WTC11 (cell line): ENCODE measurements around the gene MMP17. TPM values are rescaled to one million over a fixed set of nuclear protein-coding genes. Genes with fewer than 3 reads are reported as not detected.

Source experiments
- ATAC-seq: fragments of 200-7000 bp; cut with Tn5 transposase; 2 replicates; pipeline ENCODE4 v1.10.0; 2021; ENCODE audit warnings: mild to moderate bottlenecking, moderate library complexity
- CTCF ChIA-PET: fragments of 300-600 bp; sonication (Branson Sonifier 250); formaldehyde crosslinking; loops from one replicate; lab custom pipeline; 2021; ENCODE audit warnings: antibody characterized with exemption; lab: Charles Lee
- POLR2A ChIA-PET: fragments of 350-600 bp; sonication (Branson Sonifier 250); formaldehyde crosslinking; loops from one replicate; lab custom pipeline; 2021; ENCODE audit warnings: antibody characterized with exemption; lab: Charles Lee
- DNase-seq: peaks from one replicate; pipeline ENCODE4 v3.0.0; 2021; ENCODE audit warnings: low spot score
- H3K27ac Mint-ChIP-seq: 2 replicates; pipeline ENCODE4 v1.8.0; 2021; ENCODE audit warnings: mixed read lengths
- H3K27me3 Mint-ChIP-seq: 2 replicates; pipeline ENCODE4 v1.8.0; 2021; ENCODE audit warnings: low read depth, mild to moderate bottlenecking, moderate library complexity, mixed read lengths
- H3K36me3 Mint-ChIP-seq: 2 replicates; pipeline ENCODE4 v1.8.0; 2021; ENCODE audit warnings: mixed read lengths
- H3K4me1 Mint-ChIP-seq: 2 replicates; pipeline ENCODE4 v1.8.0; 2022; ENCODE audit warnings: mixed read lengths
- H3K4me3 Mint-ChIP-seq: 2 replicates; pipeline ENCODE4 v1.8.0; 2021; ENCODE audit warnings: mild to moderate bottlenecking, moderate library complexity, mixed read lengths
- H3K9me3 Mint-ChIP-seq: 2 replicates; pipeline ENCODE4 v1.8.0; 2021; ENCODE audit warnings: mixed read lengths
- AFF4 ChIP-seq: sonication (generic); formaldehyde crosslinking; IDR thresholded peaks from 2 replicates; pipeline ENCODE4 v1.8.1; 2023; ENCODE audit warnings: mild to moderate bottlenecking, missing genetic modification reagents, borderline replicate concordance
- ETV6 ChIP-seq: sonication (generic); formaldehyde crosslinking; IDR thresholded peaks from 2 replicates; pipeline ENCODE4 v1.8.1; 2022; ENCODE audit warnings: mild to moderate bottlenecking, missing genetic modification reagents
- GABPB1 ChIP-seq: sonication (generic); formaldehyde crosslinking; IDR thresholded peaks from 2 replicates; pipeline ENCODE4 v1.8.1; 2023; ENCODE audit warnings: mild to moderate bottlenecking, missing genetic modification reagents
- IRF2 ChIP-seq: sonication (generic); formaldehyde crosslinking; IDR thresholded peaks from 2 replicates; pipeline ENCODE4 v1.8.0; 2022; ENCODE audit warnings: low read depth, missing genetic modification reagents, borderline replicate concordance
- KAT7 ChIP-seq: sonication (generic); formaldehyde crosslinking; IDR thresholded peaks from 2 replicates; pipeline ENCODE4 v1.8.1; 2023; ENCODE audit warnings: missing genetic modification reagents, mild to moderate bottlenecking, borderline replicate concordance
- MLX ChIP-seq: sonication (generic); formaldehyde crosslinking; IDR thresholded peaks from 2 replicates; pipeline ENCODE4 v1.8.1; 2023; ENCODE audit warnings: mild to moderate bottlenecking, missing genetic modification reagents, moderate library complexity
- NR3C1 ChIP-seq: sonication (generic); formaldehyde crosslinking; conservative IDR thresholded peaks from 2 replicates; pipeline ENCODE4 v1.8.1; 2023; ENCODE audit warnings: low read depth, mild to moderate bottlenecking, missing genetic modification reagents
- PRDM15 ChIP-seq: sonication (generic); formaldehyde crosslinking; IDR thresholded peaks from 2 replicates; pipeline ENCODE4 v1.8.0; 2022; ENCODE audit warnings: missing genetic modification reagents
- RORB ChIP-seq: fragments of 250-450 bp; sonication (Bioruptor Pico); IDR thresholded peaks from 2 replicates; pipeline ENCODE4 v1.9.0; 2021; ENCODE audit warnings: mild to moderate bottlenecking
- SMAD4 ChIP-seq: sonication (generic); formaldehyde crosslinking; IDR thresholded peaks from 2 replicates; pipeline ENCODE4 v1.8.0; 2022; ENCODE audit warnings: mild to moderate bottlenecking, missing genetic modification reagents
- TCF7 ChIP-seq: sonication (generic); formaldehyde crosslinking; IDR thresholded peaks from 2 replicates; pipeline ENCODE4 v1.8.0; 2022; ENCODE audit warnings: mild to moderate bottlenecking, low read depth, missing genetic modification reagents, moderate library complexity
- TEAD4 ChIP-seq: sonication (generic); formaldehyde crosslinking; IDR thresholded peaks from 2 replicates; pipeline ENCODE4 v1.8.0; 2022; ENCODE audit warnings: mild to moderate bottlenecking, missing genetic modification reagents
- ZNF317 ChIP-seq: sonication (generic); formaldehyde crosslinking; IDR thresholded peaks from 2 replicates; pipeline ENCODE4 v1.8.1; 2023; ENCODE audit warnings: low read depth, mild to moderate bottlenecking, moderate library complexity, missing genetic modification reagents, borderline replicate concordance
- ZNF416 ChIP-seq: fragments of 250-450 bp; sonication (Bioruptor Pico); IDR thresholded peaks from 2 replicates; pipeline ENCODE4 v1.9.0; 2021; ENCODE audit warnings: mild to moderate bottlenecking, inconsistent platforms
- ZNF423 ChIP-seq: fragments of 250-450 bp; sonication (Bioruptor Pico); IDR thresholded peaks from 2 replicates; pipeline ENCODE4 v2.1.2; 2022; ENCODE audit warnings: mild to moderate bottlenecking, moderate library complexity
- ZNF671 ChIP-seq: fragments of 250-450 bp; sonication (Bioruptor Pico); IDR thresholded peaks from 2 replicates; pipeline ENCODE4 v1.8.0; 2021; ENCODE audit warnings: mild to moderate bottlenecking
- total RNA-seq: library from RNA; stranded (reverse); gene quantifications from 3 replicates; pipeline ENCODE4 v1.2.3, GENCODE V29; 2021
- TF ChIP-seq, protein P1 (sequence below): sonication (generic); formaldehyde crosslinking; IDR thresholded peaks from 2 replicates; pipeline ENCODE4 v1.8.1; 2022; ENCODE audit warnings: low read depth, missing genetic modification reagents, borderline replicate concordance
- TF ChIP-seq, protein P2 (sequence below): fragments of 250-450 bp; sonication (Bioruptor Pico); IDR thresholded peaks from 2 replicates; pipeline ENCODE4 v1.9.0; 2021; ENCODE audit warnings: mild to moderate bottlenecking, borderline replicate concordance
- TF ChIP-seq, protein P3 (sequence below): sonication (generic); formaldehyde crosslinking; IDR thresholded peaks from 2 replicates; pipeline ENCODE4 v1.8.1; 2022; ENCODE audit warnings: low read depth, mild to moderate bottlenecking, moderate library complexity, missing genetic modification reagents, borderline replicate concordance
- TF ChIP-seq, protein P4 (sequence below): sonication (generic); formaldehyde crosslinking; IDR thresholded peaks from 2 replicates; pipeline ENCODE4 v1.8.1; 2023; ENCODE audit warnings: mild to moderate bottlenecking, missing genetic modification reagents

MMP17 gene
- total RNA-seq, 1 experiment from 2014 or later, result 67.1 TPM

DNA sequence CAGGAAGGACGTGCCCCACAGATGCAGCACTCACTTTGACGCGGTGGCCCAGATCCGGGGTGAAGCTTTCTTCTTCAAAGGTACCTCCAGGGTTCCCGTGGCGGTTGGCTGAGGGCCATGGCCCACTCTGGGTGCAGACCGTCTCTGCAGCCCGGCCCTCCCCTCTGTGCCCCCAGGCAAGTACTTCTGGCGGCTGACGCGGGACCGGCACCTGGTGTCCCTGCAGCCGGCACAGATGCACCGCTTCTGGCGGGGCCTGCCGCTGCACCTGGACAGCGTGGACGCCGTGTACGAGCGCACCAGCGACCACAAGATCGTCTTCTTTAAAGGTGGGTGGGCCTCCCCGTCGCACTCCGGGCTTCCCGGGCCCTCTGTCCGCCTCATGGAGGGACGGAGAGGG lies 16.9 kb downstream of the MMP17 start:
- ChIA-PET POLR2A (no interaction called here), CTCF (no interaction called here)
- H3K27me3 Mint-ChIP-seq, result no peaks in the 10 kb centered on the region
- no peak for DNase-seq
- H3K27ac Mint-ChIP-seq, result no peak overlapping the region
- TF ChIP-seq TEAD4 (CRISPR knock-in tag) (no peak), TCF7 (no peak), KAT7 (CRISPR knock-in tag) (no peak), ZNF416 (no peak), PRDM15 (CRISPR knock-in tag) (no peak), ZNF671 (CRISPR knock-in tag) (no peak), ZNF423 (CRISPR knock-in tag) (no peak), SMAD4 (CRISPR knock-in tag) (no peak)
- TF ChIP-seq, protein P1, sequence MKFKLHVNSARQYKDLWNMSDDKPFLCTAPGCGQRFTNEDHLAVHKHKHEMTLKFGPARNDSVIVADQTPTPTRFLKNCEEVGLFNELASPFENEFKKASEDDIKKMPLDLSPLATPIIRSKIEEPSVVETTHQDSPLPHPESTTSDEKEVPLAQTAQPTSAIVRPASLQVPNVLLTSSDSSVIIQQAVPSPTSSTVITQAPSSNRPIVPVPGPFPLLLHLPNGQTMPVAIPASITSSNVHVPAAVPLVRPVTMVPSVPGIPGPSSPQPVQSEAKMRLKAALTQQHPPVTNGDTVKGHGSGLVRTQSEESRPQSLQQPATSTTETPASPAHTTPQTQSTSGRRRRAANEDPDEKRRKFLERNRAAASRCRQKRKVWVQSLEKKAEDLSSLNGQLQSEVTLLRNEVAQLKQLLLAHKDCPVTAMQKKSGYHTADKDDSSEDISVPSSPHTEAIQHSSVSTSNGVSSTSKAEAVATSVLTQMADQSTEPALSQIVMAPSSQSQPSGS (CRISPR knock-in tag), result no peak
- no peaks in the 10 kb centered on the region for H3K9me3 Mint-ChIP-seq
- no peak for ATAC-seq
- peaks cover 33% of the 10 kb centered on the region for H3K36me3 Mint-ChIP-seq
- no peak overlapping the region for H3K4me3 Mint-ChIP-seq
- no peaks in the 10 kb centered on the region for H3K4me1 Mint-ChIP-seq

DNA sequence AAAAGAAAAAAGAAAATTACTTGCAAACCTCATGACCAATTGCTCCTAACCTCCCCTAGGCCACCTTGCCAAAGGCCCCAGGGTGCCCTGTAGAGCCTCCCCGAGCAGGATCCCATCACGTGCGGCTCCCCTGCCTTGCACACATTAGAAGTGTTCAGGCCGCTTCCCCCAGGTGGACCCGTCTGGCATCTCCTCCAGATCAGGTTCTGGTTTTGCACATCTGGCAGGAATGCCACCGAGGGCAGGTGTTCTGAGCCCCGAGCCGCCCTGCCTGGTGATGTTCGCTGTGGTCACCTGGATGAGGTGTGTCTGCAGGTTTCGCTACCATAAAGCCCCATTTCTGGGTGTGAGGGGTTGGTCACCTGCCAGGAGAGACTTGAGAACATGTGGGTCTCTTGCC lies 19.3 kb downstream of the MMP17 start:
- ATAC-seq, result no peak
- ChIA-PET POLR2A (no interaction called here), CTCF (no interaction called here)
- H3K4me3 Mint-ChIP-seq, result no peak overlapping the region
- H3K4me1 Mint-ChIP-seq, result no peaks in the 10 kb centered on the region
- no peak for DNase-seq
- H3K9me3 Mint-ChIP-seq, result no peaks in the 10 kb centered on the region
- no peaks in the 10 kb centered on the region for H3K27me3 Mint-ChIP-seq
- no peak overlapping the region for H3K27ac Mint-ChIP-seq
- peaks cover 23% of the 10 kb centered on the region for H3K36me3 Mint-ChIP-seq
- TF ChIP-seq RORB (no peak), ZNF317 (CRISPR knock-in tag) (no peak), NR3C1 (CRISPR knock-in tag) (no peak), MLX (CRISPR knock-in tag) (no peak), TCF7 (no peak), AFF4 (CRISPR knock-in tag) (no peak), GABPB1 (CRISPR knock-in tag) (no peak), ETV6 (CRISPR knock-in tag) (no peak), IRF2 (no peak)
- TF ChIP-seq, protein P2, sequence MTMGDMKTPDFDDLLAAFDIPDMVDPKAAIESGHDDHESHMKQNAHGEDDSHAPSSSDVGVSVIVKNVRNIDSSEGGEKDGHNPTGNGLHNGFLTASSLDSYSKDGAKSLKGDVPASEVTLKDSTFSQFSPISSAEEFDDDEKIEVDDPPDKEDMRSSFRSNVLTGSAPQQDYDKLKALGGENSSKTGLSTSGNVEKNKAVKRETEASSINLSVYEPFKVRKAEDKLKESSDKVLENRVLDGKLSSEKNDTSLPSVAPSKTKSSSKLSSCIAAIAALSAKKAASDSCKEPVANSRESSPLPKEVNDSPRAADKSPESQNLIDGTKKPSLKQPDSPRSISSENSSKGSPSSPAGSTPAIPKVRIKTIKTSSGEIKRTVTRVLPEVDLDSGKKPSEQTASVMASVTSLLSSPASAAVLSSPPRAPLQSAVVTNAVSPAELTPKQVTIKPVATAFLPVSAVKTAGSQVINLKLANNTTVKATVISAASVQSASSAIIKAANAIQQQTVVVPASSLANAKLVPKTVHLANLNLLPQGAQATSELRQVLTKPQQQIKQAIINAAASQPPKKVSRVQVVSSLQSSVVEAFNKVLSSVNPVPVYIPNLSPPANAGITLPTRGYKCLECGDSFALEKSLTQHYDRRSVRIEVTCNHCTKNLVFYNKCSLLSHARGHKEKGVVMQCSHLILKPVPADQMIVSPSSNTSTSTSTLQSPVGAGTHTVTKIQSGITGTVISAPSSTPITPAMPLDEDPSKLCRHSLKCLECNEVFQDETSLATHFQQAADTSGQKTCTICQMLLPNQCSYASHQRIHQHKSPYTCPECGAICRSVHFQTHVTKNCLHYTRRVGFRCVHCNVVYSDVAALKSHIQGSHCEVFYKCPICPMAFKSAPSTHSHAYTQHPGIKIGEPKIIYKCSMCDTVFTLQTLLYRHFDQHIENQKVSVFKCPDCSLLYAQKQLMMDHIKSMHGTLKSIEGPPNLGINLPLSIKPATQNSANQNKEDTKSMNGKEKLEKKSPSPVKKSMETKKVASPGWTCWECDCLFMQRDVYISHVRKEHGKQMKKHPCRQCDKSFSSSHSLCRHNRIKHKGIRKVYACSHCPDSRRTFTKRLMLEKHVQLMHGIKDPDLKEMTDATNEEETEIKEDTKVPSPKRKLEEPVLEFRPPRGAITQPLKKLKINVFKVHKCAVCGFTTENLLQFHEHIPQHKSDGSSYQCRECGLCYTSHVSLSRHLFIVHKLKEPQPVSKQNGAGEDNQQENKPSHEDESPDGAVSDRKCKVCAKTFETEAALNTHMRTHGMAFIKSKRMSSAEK (CRISPR knock-in tag), result no peak
- TF ChIP-seq, protein P3, sequence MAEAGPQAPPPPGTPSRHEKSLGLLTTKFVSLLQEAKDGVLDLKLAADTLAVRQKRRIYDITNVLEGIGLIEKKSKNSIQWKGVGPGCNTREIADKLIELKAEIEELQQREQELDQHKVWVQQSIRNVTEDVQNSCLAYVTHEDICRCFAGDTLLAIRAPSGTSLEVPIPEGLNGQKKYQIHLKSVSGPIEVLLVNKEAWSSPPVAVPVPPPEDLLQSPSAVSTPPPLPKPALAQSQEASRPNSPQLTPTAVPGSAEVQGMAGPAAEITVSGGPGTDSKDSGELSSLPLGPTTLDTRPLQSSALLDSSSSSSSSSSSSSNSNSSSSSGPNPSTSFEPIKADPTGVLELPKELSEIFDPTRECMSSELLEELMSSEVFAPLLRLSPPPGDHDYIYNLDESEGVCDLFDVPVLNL, result no peak
- TF ChIP-seq, protein P4, sequence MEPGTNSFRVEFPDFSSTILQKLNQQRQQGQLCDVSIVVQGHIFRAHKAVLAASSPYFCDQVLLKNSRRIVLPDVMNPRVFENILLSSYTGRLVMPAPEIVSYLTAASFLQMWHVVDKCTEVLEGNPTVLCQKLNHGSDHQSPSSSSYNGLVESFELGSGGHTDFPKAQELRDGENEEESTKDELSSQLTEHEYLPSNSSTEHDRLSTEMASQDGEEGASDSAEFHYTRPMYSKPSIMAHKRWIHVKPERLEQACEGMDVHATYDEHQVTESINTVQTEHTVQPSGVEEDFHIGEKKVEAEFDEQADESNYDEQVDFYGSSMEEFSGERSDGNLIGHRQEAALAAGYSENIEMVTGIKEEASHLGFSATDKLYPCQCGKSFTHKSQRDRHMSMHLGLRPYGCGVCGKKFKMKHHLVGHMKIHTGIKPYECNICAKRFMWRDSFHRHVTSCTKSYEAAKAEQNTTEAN (CRISPR knock-in tag), result no peak
